ENCODE measurements around the gene JAG1.

The JAG1 gene
- total RNA-seq, result 0.42 to 1.2 (median 0.60) reads per million in 3 experiments

GRCh38 chr20:10673842-10674683, at the start of gene JAG1:
Gene JAG1 (minus strand): TSS chr20:10673999. CDS start chr20:10673530, 469 bp downstream.
- DNase-seq, result peak; percentile 37

DNA sequence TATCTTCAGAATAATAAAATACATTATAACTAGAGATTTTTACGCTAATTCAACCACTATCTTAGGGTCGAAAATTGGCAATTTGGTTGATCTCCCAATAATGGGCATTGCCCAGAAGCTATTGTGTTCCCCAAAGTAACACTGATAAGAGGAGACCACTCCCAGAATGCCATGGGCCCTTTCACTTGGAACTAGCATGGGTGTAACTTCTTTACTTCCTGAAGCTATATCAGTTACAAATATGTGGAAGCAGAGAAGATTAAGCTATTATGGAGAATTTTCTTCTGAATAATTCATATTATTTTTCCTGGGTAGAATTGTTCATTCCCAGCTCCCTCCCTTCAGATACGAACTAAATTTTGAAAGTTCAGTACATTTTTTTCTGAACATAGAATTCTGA, 48.2 kb upstream of the JAG1 start:
- DNase-seq, result no peak

GRCh38 chr20:10721137-10721896, 47.5 kb upstream of the JAG1 start:
- no peak for DNase-seq

GRCh38 chr20:10720565-10720964, 46.8 kb upstream of the JAG1 start:
- no peak for DNase-seq

DNA sequence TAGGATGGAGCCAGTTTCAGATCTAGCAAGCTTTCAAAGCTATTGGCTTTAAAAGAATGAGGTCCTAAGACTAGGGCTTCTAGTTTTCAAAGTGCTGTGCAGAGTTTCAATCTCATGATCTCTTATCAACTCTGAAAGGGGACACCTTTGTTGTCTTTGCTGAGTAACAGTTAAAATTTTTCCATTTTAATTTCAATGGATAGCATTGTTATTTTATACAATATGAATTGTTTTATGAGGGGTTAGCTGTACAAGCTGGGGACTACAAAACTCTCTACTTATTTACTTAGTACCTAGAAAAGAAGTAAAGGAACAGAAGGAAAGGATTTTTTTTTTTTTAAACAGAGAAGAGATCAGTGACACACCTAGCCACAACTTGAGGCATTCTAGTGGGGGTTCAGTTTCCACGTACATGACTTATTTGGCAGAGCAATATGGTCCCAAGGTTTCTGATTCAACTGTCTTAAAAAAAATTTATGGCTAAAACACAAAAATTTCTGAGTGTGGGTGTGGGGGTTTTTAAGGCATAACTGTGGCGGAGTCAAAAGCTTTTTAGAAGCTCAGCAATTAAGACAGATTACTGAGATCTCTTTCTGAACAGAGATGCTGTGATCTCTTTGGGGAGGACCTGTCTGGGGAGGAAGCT, 46.1 kb upstream of the JAG1 start:
- no peak for DNase-seq

DNA sequence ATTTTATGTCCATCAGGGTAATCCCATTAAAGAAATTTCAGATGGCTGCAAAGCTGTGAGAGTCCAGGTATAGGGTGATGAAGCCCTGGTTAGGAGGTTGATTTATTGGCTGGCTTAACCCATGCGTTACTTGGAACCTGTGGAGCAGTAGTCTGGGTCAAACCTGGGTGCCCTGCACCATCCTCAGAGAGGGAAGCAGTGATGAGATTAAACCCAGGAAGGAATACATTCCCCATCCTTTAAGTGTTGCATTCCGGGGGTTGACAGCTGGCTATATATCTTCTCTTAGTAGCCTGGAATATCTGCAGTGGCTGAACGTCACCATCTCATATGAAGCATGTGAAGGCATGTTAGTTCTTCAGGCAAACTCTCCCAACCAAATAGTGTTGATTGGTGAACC, 44.9 kb upstream of the JAG1 start:
- no peak for DNase-seq

DNA sequence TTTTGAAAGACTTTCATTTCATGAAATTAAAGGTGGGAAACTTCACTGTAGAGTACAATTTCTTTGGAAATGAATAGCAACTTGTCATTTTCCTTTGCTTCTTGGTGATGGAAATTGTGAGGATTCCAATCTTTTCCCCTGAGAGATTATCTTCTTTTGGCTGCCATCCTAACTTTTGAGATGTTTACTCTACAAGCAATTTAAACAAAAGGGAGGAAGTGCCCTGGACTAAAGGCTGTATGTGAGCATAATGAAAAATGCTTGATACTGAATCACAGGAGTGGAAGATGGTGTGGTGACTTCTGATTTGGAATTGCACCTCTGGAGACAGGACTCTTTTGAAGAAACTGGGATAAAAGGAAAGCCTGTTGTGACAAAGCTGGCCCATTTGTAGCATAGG, 43.1 kb upstream of the JAG1 start:
- no peak for DNase-seq

DNA sequence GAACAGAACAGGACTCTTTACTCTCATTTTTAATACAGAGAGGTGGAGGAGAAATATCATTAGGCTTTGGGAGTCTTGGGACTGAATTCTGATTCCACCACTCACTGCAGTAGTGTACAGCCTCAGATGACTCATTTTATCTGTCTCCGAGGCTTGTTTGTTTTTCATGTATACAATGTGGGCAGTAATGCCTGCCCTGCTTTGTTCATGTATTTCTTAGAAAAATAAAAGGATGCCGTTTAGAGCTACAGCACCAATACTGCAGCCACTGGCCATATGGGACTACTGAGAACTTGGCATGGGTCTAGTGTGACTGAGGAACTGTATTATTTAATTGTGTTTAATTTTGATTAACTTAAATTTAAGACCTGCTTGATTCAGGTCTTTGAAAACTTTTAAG, 41.2 kb upstream of the JAG1 start:
- DNase-seq, result no peak

DNA sequence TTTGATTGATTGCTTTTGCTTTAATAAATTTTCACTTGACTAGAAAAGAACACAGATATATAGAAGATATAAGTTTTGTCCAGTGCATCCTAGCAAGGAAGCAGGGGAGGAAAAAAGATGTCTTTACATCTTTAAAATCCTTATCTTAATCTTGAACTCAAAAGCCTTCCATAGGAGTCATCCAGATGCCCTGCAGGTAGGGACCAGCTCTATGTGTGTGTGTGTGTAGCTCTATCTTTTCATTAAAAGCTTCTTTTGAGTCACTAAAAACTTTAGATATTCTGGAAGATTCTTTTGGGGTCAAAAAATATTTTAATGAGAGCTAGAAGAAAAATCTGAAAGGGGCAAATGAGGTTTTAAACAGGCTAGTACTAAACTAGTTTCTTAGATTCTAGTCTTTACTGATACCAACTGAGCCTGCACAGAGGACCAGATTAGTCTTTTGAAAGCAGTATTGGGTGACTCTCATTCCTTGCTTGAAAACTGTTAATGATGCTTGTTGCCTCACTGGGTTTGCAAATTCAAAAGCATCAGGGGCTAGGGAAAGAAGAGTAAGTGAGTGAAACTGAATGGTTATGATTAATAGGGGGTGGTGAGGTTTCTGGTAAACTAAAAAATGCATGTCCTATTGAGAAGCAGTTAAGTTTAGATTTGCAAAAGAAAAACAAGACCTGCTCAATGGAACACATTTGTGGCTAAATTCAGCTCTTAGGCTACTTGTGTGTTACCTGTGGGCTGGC, 40.6 kb upstream of the JAG1 start:
- DNase-seq, result no peak

- no peak for DNase-seq
These were observed 39.4 kb upstream of the JAG1 start for GRCh38 chr20:10713161-10713560.

DNA sequence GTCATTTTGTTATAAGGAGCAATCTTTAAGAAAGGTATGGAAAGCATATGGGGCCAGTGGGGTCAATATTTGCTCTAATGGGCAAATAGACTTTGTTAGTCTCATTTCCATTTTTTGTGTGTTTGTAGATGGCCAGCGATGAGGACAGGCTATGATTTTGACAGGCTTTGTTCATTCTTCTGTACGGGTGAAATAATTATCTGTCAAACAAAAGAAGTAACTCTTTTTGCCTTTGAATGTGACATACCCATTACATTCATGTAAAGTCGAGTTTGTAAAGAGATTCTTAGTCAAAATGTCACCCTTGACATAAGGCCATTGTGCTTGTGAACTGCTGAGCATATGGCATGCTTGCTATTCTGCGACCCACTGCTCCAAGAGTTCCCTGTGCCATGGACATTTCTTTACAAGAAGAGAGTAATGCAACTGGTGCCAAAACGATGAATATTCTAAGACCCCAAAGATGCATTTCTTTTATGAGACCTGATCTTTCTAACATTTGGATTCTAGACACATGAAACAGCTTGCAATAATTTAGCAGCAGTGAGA, 38.2 kb upstream of the JAG1 start:
- DNase-seq, result no peak

- DNase-seq, result no peak
These were observed 37.4 kb upstream of the JAG1 start for GRCh38 chr20:10710991-10711775.

DNA sequence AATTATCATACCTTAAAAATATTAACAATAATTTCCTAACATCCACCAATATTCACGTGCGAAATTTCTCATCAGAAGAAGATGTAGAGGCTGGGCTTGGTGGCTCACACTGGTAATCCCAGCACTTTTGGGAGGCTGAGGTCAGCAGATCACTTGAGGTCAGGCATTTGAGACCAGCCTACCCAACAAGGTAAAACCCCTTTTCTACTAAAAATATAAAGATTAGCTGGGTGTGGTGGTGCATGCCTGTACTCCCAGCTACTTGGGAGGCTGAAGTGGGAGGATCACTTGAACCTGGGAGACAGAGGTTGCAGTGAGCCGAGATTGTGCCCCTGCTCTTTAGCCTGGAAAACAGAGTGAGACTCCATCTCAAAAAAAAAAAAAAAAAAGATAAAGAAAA, 36.1 kb upstream of the JAG1 start:
- DNase-seq, result no peak

DNA sequence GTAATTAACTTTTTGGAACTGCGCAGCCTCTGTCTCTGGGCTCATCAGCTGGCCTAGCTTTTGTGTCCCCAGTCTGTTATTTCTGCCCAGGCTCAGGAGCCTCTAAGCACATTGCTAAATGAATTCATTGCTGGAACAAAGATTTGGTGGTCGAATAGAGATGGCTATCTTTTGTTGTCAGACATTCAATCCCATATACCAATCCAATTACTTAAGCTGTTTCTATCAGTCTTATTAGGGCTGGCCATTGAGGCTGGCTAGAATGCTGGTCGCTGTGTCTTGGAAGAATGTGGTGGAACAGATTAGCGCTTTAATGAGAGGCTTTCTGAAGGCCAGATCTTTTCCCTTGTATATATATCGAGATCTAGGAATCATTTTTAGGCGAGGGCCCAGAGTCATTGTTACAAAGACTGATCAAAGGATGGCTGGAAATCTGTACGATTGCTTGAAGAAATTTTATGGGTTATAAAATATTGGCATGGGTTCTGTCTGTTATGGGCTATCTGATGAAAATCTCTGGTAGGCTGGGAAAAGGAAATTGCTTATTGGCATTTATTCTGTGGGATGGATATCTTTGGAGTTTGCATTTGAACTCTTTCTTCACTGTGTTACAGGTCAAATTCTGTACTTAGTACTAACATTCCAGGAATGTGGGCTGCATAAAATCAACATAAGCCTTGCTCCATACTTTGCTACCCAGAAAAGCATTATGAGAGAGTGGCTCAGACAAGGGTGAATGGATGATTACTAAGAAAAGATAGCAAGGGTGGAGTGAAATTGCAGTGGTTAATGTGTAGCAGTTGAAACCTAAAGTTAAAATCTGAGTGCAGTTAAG, 34.8 kb upstream of the JAG1 start:
- DNase-seq, result no peak

- no peak for DNase-seq
These were observed 34.0 kb upstream of the JAG1 start for GRCh38 chr20:10707791-10708190.

DNA sequence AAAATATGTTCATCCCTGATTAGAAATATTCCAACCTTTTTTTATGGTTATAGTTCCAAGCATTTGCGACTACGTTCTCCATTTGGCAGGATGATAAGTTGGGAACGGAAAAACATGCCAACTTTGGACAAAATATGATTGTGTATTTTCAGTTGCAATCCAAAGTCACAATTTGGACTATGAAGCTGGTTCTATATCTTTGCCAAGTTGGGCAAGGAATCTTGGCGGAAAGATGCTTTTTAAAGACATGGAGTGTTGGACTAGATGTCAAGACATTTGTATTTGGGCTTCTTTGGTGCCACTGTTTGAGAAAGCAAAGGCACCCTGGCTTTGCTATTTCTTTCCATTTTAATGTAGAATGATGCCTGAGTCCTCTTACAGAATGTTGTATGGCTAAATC, 33.3 kb upstream of the JAG1 start:
- DNase-seq, result no peak

DNA sequence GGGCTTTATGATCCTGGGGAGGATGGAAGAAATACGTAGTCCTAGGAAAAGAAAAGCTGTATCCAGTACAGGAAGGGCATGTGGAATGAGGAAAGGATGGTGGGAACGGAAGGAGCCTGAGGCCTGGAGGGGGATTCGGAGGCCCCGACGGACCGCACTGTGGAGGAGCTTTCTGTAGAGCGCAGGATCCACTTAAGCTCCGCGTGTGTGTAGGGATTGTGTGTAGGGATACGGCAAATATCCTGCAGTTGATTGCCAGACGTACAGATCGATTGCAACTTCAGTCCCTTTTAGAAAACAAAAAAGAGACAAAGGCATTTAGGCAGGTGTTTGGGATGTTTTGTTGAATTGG, 32.6 kb upstream of the JAG1 start:
- DNase-seq, result no peak

- no peak for DNase-seq
These were observed 32.1 kb upstream of the JAG1 start for GRCh38 chr20:10705801-10706459.

DNA sequence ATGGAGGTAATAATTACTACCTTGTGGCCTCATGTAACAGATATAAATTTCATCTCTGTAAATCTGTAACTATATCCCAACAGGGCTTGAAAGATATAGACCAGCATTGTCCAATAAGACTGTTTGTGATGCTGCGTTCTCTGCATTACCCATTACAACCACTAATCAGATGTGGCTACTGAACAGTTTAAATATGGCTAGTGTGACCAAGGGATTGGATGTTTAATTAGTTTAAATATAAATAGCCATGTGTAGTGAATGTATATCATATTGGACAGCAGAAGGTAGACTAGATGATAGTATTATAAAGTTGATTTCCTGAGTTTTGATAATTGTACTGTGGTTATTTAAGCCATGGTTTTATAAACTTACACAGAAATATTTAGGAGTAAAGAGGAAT, 27.8 kb upstream of the JAG1 start:
- no peak for DNase-seq

DNA sequence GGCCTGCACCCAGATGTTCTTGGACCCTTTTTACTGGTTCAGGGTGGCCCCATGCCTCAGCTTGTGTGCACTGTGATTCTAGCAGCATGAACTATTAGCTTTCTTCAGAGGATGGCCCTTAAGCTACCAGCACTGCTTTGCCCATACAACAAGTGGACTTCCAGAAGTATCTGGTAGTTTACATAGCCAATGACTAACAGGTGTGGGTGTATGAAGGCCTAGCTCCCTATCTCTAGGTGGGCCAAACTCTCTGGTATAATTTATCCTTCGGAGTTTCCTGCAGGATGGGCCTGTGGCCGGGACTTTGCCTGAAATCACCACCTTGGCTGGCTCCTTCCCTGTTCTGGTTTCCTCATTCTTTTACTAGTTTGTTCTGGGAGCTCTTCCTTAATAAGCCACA, 26.1 kb upstream of the JAG1 start:
- no peak for DNase-seq

Data from central memory CD4-positive, alpha-beta T cell (primary cell).